GM12891 (cell line): ENCODE results near the gene SPTLC2.

Source experiments
- POLR2A ChIP-seq: IDR thresholded peaks from 2 replicates; pipeline ENCODE4 v1.6.1; 2011; ENCODE audit warnings: low read depth, low read length, control low read depth
- POLR2AphosphoS5 ChIP-seq: IDR thresholded peaks from 2 replicates; pipeline ENCODE4 v1.6.1; 2011; ENCODE audit warnings: low read depth, low read length, control low read depth
- POU2F2 ChIP-seq: IDR thresholded peaks from 2 replicates; pipeline ENCODE4 v1.6.1; 2011; ENCODE audit warnings: low read depth, mild to moderate bottlenecking, control low read depth, low read length, moderate library complexity
- SPI1 ChIP-seq: IDR thresholded peaks from 2 replicates; pipeline ENCODE4 v1.6.1; 2011; ENCODE audit warnings: low read depth, low read length, control low read depth
- TAF1 ChIP-seq: IDR thresholded peaks from 2 replicates; pipeline ENCODE4 v1.6.1; 2011; ENCODE audit warnings: low read depth, low read length, control low read depth

DNA sequence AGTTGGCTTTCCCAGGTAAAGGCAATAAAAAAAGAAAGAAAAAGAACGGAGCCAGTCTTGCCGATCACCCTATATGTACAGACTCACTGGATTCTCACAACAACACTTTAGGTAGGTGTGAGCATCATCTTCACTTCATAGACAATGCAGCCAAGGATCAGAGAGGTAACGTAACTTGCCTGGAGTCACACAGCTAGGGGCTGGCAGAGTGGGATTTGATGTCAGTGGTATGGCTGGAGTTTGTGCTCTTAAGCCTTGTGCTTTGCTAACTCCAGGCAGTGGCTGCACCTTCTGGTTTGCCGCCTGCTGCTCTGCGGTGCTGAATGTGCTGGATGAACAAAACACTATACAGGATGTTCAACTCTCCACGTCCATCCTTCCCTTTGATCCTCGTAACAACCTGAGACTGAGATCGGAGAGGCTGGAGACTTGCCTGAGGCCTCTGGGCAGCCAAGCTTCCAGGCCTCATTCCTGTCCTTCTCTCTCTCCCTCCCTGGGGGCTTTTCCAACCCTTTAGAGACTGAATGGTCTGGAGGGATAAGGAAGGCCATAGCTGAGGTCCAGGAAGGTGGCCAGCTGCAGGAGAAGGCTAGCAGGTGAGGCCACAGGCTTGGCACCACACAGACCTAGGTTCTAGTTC is 126.0 kb downstream of the SPTLC2 start:
- TF ChIP-seq POLR2A (no peak), POU2F2 (no peak), TAF1 (no peak), POLR2AphosphoS5 (no peak), SPI1 (no peak)
